Lung (tissue), 12 donors: ENCODE data around the gene CXCR6. TPM values are rescaled to one million over a fixed set of nuclear protein-coding genes. Genes with fewer than 3 reads are reported as not detected.

Experiments used
- ATAC-seq: fragments of 200-7000 bp; cut with Tn5 transposase; one replicate; pipeline ENCODE4 v1.9.1; 2020; ENCODE audit warnings: moderate number of reproducible peaks; ENCODE audit not compliant: insufficient read depth, low FRiP score
- DNase-seq, 3 donors: peaks; one replicate each; pipeline ENCODE4 v3.0.0-alpha.2; 2013 to 2017
- H3K27ac ChIP-seq, 2 donors: one replicate each; pipeline ENCODE4 v1.5.1; 2013; ENCODE audit warnings: mild to moderate bottlenecking in 2 of 2, moderate library complexity in 2 of 2, control low read depth in 1 of 2, inconsistent platforms in 1 of 2, low read depth in 1 of 2, low read length in 1 of 2
- H3K27me3 ChIP-seq, 3 donors: one replicate each; pipeline ENCODE4 v1.5.1; 2013; ENCODE audit warnings: low read length in 2 of 3; ENCODE audit not compliant: control insufficient read depth in 3 of 3, insufficient read depth in 3 of 3
- H3K36me3 ChIP-seq, 4 donors: one replicate each; pipeline ENCODE4 v1.5.1; 2013; ENCODE audit warnings: low read length in 4 of 4, mild to moderate bottlenecking in 1 of 4, moderate library complexity in 1 of 4; ENCODE audit not compliant: control insufficient read depth in 4 of 4, insufficient read depth in 4 of 4
- H3K4me1 ChIP-seq, 5 donors: one replicate each; pipeline ENCODE4 v1.5.1; 2013; ENCODE audit warnings: low read length in 5 of 5, mild to moderate bottlenecking in 2 of 5, moderate library complexity in 1 of 5; ENCODE audit not compliant: control insufficient read depth in 5 of 5, insufficient read depth in 5 of 5
- H3K4me3 ChIP-seq: one replicate; pipeline ENCODE4 v1.5.1; 2013; ENCODE audit warnings: mild to moderate bottlenecking, control low read depth, moderate library complexity
- H3K9ac ChIP-seq, 2 donors: one replicate each; pipeline ENCODE4 v1.5.1; 2013; ENCODE audit warnings: low read length in 2 of 2, control low read depth in 1 of 2; ENCODE audit not compliant: insufficient read depth in 1 of 2
- H3K9me3 ChIP-seq, 4 donors: one replicate each; pipeline ENCODE4 v1.5.1; 2013; ENCODE audit warnings: low read length in 3 of 4, mild to moderate bottlenecking in 1 of 4, moderate library complexity in 1 of 4; ENCODE audit not compliant: control insufficient read depth in 4 of 4, insufficient read depth in 3 of 4
- CTCF ChIP-seq: IDR thresholded peaks from 2 replicates; pipeline ENCODE4 v1.5.1; 2012; ENCODE audit warnings: mild to moderate bottlenecking; ENCODE audit errors: control extremely low read depth, extremely low read depth
- WGBS, 2 donors: extraction: QIAGEN DNeasy Blood & Tissue Kit; methylation state at CpG; one replicate each; pipeline ENCODE4 v1.1.7; 2013; 5-methylcytosine and 5-hydroxymethylcytosine counted together
- polyA plus RNA-seq, 2 donors: library from polyadenylated mRNA; stranded (reverse); fragments of 200-250 nt; gene quantifications; one replicate each; pipeline ENCODE4 v1.2.1, GENCODE V29; 2013
- total RNA-seq, 2 donors: library from RNA; depleted of rRNA in 1 of 2; stranded (reverse); fragments of >200 nt in 1 of 2; gene quantifications; one replicate each; pipeline ENCODE4 v1.2.1, GENCODE V29; 2014 to 2021
- donor health status: control.
- donor health status: control.
- donor health status: Bipolar disorder and iron deficiency.
- donor health status: healthy.
- donor health status: DM: yes; HTN: yes; CAD: no.

The CXCR6 gene
- total and polyA plus RNA-seq, 4 donors, result 1.0 to 4.3 (median 2.0) TPM

- H3K9ac ChIP-seq, result no peak overlapping the region
- H3K27ac ChIP-seq, result peak overlapping the region; percentile 55 to 86
- no peak overlapping the region for H3K4me3 ChIP-seq
- ATAC-seq (no peak), DNase-seq (no peak)
- H3K27me3 ChIP-seq, result no peaks in the 10 kb centered on the region
- peaks cover 0 to 2% (median 0%) of the 10 kb centered on the region in 4 donors for H3K36me3 ChIP-seq
- H3K9me3 ChIP-seq, result no peaks in the 10 kb centered on the region
- no peak for TF ChIP-seq CTCF
- H3K4me1 ChIP-seq, result peaks cover 11 to 36% (median 25%) of the 10 kb centered on the region in 5 donors
- WGBS, 2 donors, result 62 to 78% methylated on average over 2 of the region's 2 CpGs
Measured at GRCh38 chr3:45992133-45992729, 49.0 kb downstream of the CXCR6 start.

- 30 to 39% methylated on average over 2 of the region's 2 CpGs for WGBS, 2 donors
- no peaks in the 10 kb centered on the region for H3K9me3 ChIP-seq
- TF ChIP-seq CTCF, result no peak
- H3K9ac ChIP-seq, result no peak overlapping the region
- H3K27ac ChIP-seq, result peak overlapping the region in 1 of 2 donors; percentile 86
- no peak for ATAC-seq
- DNase-seq, result no peak
- no peaks in the 10 kb centered on the region for H3K27me3 ChIP-seq
- H3K36me3 ChIP-seq, result peaks cover 0 to 2% (median 0%) of the 10 kb centered on the region in 4 donors
- no peak overlapping the region for H3K4me3 ChIP-seq
- H3K4me1 ChIP-seq, result peaks cover 5 to 33% (median 20%) of the 10 kb centered on the region in 5 donors
Measured at GRCh38 chr3:45992821-45993221, 49.6 kb downstream of the CXCR6 start.

- H3K36me3 ChIP-seq, result peaks cover 0 to 2% (median 0%) of the 10 kb centered on the region in 4 donors
- no peaks in the 10 kb centered on the region for H3K9me3 ChIP-seq
- TF ChIP-seq CTCF, result no peak
- peak overlapping the region in 1 of 2 donors; percentile 86 for H3K27ac ChIP-seq
- peaks cover 0 to 27% (median 14%) of the 10 kb centered on the region in 5 donors for H3K4me1 ChIP-seq
- ATAC-seq (no peak), DNase-seq (no peak)
- WGBS, 2 donors, result 68 to 72% methylated on average over 3 of the region's 3 CpGs
- no peaks in the 10 kb centered on the region for H3K27me3 ChIP-seq
- no peak overlapping the region for H3K9ac ChIP-seq
- no peak overlapping the region for H3K4me3 ChIP-seq
Measured at GRCh38 chr3:45993421-45994027, 50.3 kb downstream of the CXCR6 start.
